Measurements from ENCODE around the gene VAT1L.

The VAT1L gene

GRCh38 chr16:77885571-77886295, 97.4 kb downstream of the VAT1L start:
- H3K9me3 Mint-ChIP-seq: no peaks in the 10 kb centered on the region
- no peaks in the 10 kb centered on the region for H3K27me3 Mint-ChIP-seq
- no peak overlapping the region for H3K4me3 Mint-ChIP-seq
- no peaks in the 10 kb centered on the region for H3K36me3 Mint-ChIP-seq
- DNase-seq: no peak
- H3K27ac Mint-ChIP-seq: no peak overlapping the region
- CTCF ChIA-PET: no interaction called here
- no peaks in the 10 kb centered on the region for H3K4me1 Mint-ChIP-seq

GRCh38 chr16:77888871-77889270, 100.5 kb downstream of the VAT1L start:
- Mint-ChIP-seq H3K27ac (no peak overlapping the region), H3K36me3 (no peaks in the 10 kb centered on the region), H3K4me1 (no peaks in the 10 kb centered on the region), H3K4me3 (no peak overlapping the region), H3K9me3 (no peaks in the 10 kb centered on the region), H3K27me3 (no peaks in the 10 kb centered on the region)
- no peak for DNase-seq
- CTCF ChIA-PET: no interaction called here

- CTCF ChIA-PET: no interaction called here
- H3K27me3 Mint-ChIP-seq: peaks cover 4% of the 10 kb centered on the region
- no peak overlapping the region for H3K4me3 Mint-ChIP-seq
- H3K27ac Mint-ChIP-seq: no peak overlapping the region
- no peaks in the 10 kb centered on the region for H3K4me1 Mint-ChIP-seq
- DNase-seq: no peak
- no peaks in the 10 kb centered on the region for H3K9me3 Mint-ChIP-seq
- no peaks in the 10 kb centered on the region for H3K36me3 Mint-ChIP-seq
Observed at GRCh38 chr16:77890075-77890474, 101.7 kb downstream of the VAT1L start.

GRCh38 chr16:77894162-77894561, 105.8 kb downstream of the VAT1L start:
- H3K27me3 Mint-ChIP-seq: peaks cover 4% of the 10 kb centered on the region
- no peaks in the 10 kb centered on the region for H3K36me3 Mint-ChIP-seq
- H3K9me3 Mint-ChIP-seq: no peaks in the 10 kb centered on the region
- no peaks in the 10 kb centered on the region for H3K4me1 Mint-ChIP-seq
- no peak for DNase-seq
- H3K27ac Mint-ChIP-seq: no peak overlapping the region
- CTCF ChIA-PET: no interaction called here
- no peak overlapping the region for H3K4me3 Mint-ChIP-seq

DNA sequence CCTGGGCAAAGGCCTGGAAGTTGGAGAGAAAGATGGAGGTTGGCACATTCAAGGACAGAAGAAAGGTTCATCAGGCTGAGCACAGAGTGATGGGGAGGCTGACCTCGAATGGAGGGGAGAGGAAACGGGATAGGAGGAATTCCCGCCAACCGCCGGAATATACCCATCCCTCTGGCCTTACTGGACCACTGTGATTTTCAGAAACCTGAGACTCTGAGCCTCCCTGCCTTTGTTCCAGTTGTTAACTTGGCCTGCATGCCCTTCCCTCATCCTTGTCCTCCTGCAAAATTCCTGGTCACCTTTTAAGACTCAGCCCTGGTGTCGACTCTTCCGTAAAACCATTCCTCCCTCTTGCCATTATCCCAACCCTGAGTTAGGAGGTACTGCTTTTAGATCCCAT, 107.6 kb downstream of the VAT1L start:
- DNase-seq: no peak
- no peak overlapping the region for H3K27ac Mint-ChIP-seq
- peaks cover 4% of the 10 kb centered on the region for H3K27me3 Mint-ChIP-seq
- CTCF ChIA-PET: no interaction called here
- H3K4me1 Mint-ChIP-seq: no peaks in the 10 kb centered on the region
- H3K36me3 Mint-ChIP-seq: no peaks in the 10 kb centered on the region
- H3K4me3 Mint-ChIP-seq: no peak overlapping the region
- no peaks in the 10 kb centered on the region for H3K9me3 Mint-ChIP-seq

DNA sequence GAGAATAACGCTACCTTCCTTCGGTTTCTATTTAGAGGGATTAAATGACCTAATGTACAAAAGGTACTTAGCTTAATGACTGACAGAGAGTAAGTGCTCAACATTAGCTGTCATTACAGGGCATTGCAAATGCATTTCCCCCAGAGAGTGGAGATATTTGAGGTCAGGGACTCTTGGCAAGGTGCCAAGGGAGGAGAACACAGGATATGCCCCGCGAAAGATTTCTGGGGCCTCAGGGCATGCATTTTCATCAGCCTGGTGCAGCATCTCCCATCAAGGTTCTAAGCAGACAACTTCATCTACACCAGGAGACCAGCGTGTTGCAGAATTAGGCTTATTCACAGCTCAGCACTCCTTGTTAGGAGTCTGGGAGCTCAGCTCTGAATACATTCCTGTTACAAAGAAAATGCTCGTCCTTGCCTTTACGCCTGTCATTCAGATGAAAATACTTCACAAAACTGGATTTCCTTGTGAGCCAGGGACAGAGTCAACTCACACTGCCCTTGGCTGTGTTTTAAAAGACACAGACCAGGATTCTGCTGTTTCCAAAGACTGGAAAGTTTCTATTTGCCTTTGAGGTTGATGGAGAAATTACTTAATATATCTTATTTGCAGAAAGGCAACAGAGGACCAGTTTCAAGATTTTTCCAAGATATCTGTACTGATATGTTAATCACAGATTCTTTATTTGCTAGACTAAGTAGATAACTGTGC, 108.2 kb downstream of the VAT1L start:
- DNase-seq: no peak
- no peaks in the 10 kb centered on the region for H3K36me3 Mint-ChIP-seq
- no peak overlapping the region for H3K27ac Mint-ChIP-seq
- H3K4me3 Mint-ChIP-seq: no peak overlapping the region
- H3K4me1 Mint-ChIP-seq: no peaks in the 10 kb centered on the region
- CTCF ChIA-PET: no interaction called here
- no peaks in the 10 kb centered on the region for H3K9me3 Mint-ChIP-seq
- H3K27me3 Mint-ChIP-seq: peaks cover 4% of the 10 kb centered on the region

- Mint-ChIP-seq H3K27ac (no peak overlapping the region), H3K36me3 (no peaks in the 10 kb centered on the region), H3K27me3 (peaks cover 4% of the 10 kb centered on the region), H3K4me1 (no peaks in the 10 kb centered on the region), H3K4me3 (no peak overlapping the region), H3K9me3 (no peaks in the 10 kb centered on the region)
- CTCF ChIA-PET: no interaction called here
- no peak for DNase-seq
Observed at GRCh38 chr16:77897129-77897437, 108.7 kb downstream of the VAT1L start.

GRCh38 chr16:77897831-77898605, 109.7 kb downstream of the VAT1L start:
- H3K27me3 Mint-ChIP-seq: peaks cover 4% of the 10 kb centered on the region
- no peaks in the 10 kb centered on the region for H3K4me1 Mint-ChIP-seq
- H3K4me3 Mint-ChIP-seq: no peak overlapping the region
- CTCF ChIA-PET: no interaction called here
- H3K36me3 Mint-ChIP-seq: no peaks in the 10 kb centered on the region
- no peak overlapping the region for H3K27ac Mint-ChIP-seq
- DNase-seq: no peak
- no peaks in the 10 kb centered on the region for H3K9me3 Mint-ChIP-seq

- Mint-ChIP-seq H3K4me1 (no peaks in the 10 kb centered on the region), H3K27ac (no peak overlapping the region), H3K4me3 (no peak overlapping the region), H3K27me3 (peaks cover 4% of the 10 kb centered on the region), H3K36me3 (no peaks in the 10 kb centered on the region), H3K9me3 (no peaks in the 10 kb centered on the region)
- no peak for DNase-seq
- CTCF ChIA-PET: no interaction called here
Observed at GRCh38 chr16:77898671-77899211, 110.4 kb downstream of the VAT1L start.

DNA sequence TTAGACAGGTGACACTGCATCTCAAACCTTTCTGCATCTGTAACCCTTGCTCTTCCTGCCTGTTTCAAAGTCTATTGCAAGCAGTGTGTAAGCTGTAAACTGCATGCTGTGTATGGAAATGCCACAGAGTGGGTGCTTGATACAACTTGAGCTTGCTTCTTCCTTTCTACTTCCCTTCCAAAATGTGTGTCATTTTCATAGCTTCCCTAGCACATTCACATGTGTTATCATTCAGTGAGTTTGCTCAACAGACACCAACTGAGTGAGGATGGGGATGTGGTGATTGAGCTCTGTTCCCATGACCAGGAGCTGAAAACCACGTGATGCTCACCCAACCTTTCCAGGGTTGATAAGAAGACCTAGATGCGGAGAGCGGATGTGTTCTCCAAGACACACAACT, 111.1 kb downstream of the VAT1L start:
- Mint-ChIP-seq H3K4me1 (no peaks in the 10 kb centered on the region), H3K27ac (no peak overlapping the region), H3K27me3 (no peaks in the 10 kb centered on the region), H3K9me3 (no peaks in the 10 kb centered on the region), H3K36me3 (no peaks in the 10 kb centered on the region), H3K4me3 (no peak overlapping the region)
- DNase-seq: no peak
- CTCF ChIA-PET: no interaction called here

DNA sequence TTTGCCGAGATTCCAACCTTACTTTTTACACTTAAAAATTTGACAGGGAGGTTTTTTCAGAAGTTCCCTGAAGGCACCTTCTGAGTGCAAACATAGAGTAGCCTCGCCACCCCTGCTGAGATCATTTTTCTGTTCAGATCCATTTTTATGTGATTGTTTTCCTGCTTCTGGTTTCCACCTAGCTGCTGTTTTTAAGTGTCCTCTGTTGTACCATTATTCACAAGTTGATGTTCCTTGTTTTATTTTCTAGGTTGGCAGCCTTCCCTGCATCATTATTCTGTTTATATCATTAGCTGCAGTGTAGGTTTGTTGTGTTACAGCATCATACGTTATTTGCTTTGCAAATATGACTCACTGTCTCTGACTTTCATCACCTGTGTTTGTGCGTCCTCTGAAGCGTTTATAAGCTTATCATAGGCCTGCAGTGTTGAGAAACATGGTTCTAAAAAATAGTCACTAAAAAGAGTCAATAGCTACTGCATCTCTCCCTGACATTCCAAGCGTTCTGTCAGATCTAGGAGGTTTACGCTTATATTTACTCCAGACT, 117.1 kb downstream of the VAT1L start:
- CTCF ChIA-PET: no interaction called here
- no peaks in the 10 kb centered on the region for H3K27me3 Mint-ChIP-seq

GRCh38 chr16:77910021-77910420, 121.7 kb downstream of the VAT1L start:
- Mint-ChIP-seq H3K27me3 (no peaks in the 10 kb centered on the region), H3K4me1 (no peaks in the 10 kb centered on the region), H3K4me3 (no peak overlapping the region), H3K36me3 (no peaks in the 10 kb centered on the region), H3K27ac (no peak overlapping the region), H3K9me3 (no peaks in the 10 kb centered on the region)
- CTCF ChIA-PET: no interaction called here
- no peak for DNase-seq

More for the DNA sequence above, 117.1 kb downstream of the VAT1L start:
- H3K4me3 Mint-ChIP-seq: no peak overlapping the region
- H3K27ac Mint-ChIP-seq: no peak overlapping the region
- no peaks in the 10 kb centered on the region for H3K36me3 Mint-ChIP-seq
- no peaks in the 10 kb centered on the region for H3K9me3 Mint-ChIP-seq
- DNase-seq: no peak
- no peaks in the 10 kb centered on the region for H3K4me1 Mint-ChIP-seq

DNA sequence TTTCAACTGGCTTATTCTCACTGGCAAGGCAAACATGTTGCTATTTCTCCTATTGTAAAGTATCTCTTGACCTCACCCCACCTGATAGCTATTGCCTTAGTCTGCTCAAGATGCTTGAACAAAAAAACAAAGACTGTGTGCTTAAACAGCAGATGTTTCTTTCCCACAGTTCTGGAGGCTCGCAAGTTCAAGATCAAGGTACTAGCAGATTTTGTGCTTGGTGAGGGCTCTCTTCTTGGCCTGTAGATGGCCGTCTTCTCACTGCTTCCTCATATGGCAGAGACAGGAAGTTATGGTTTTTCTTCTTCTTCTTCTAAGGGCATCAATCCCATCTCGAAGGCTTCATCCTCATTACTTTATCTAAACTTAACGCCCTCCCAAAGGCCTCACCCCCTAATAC, 124.3 kb downstream of the VAT1L start:
- Mint-ChIP-seq H3K36me3 (no peaks in the 10 kb centered on the region), H3K9me3 (no peaks in the 10 kb centered on the region), H3K27ac (no peak overlapping the region), H3K4me1 (no peaks in the 10 kb centered on the region), H3K27me3 (no peaks in the 10 kb centered on the region), H3K4me3 (no peak overlapping the region)
- CTCF ChIA-PET: no interaction called here
- no peak for DNase-seq

GRCh38 chr16:77913738-77914253, 125.4 kb downstream of the VAT1L start:
- Mint-ChIP-seq H3K27me3 (no peaks in the 10 kb centered on the region), H3K4me3 (no peak overlapping the region), H3K36me3 (no peaks in the 10 kb centered on the region), H3K9me3 (no peaks in the 10 kb centered on the region), H3K27ac (no peak overlapping the region), H3K4me1 (no peaks in the 10 kb centered on the region)
- CTCF ChIA-PET: interaction anchor here (0.9 kb wide), 1 partner anchor 247 kb away, joined by 3 read pairs; no protein-coding TSS in a partner anchor
- no peak for DNase-seq

Data from activated naive CD4-positive, alpha-beta T cell treated with anti-CD3 and anti-CD28 coated beads, Interleukin-2, amount 10 ng/mL, durations not matched to agents 7 days and 5 days (primary cell).